Measurements from ENCODE around the gene AGAP3. TPM values are rescaled to one million over a fixed set of nuclear protein-coding genes. Genes with fewer than 3 reads are reported as not detected.

AGAP3 gene
- total RNA-seq, 1 experiment from 2014 or later, result 1.6 TPM

- no peak overlapping the region for H3K4me2 ChIP-seq (ENCODE audit: low read depth, low read length, poor library complexity, severe bottlenecking)
- H4K20me1 ChIP-seq (ENCODE audit: insufficient read depth, low read depth, low read length), result no peaks in the 10 kb centered on the region
- H3K9me2 ChIP-seq (replicated peaks; ENCODE audit: insufficient read depth, low read length), result no peaks in the 10 kb centered on the region
- no peak overlapping the region for H3K27ac ChIP-seq (ENCODE audit: low read length)
- no peak overlapping the region for H3K9ac ChIP-seq (ENCODE audit: low read length)
- no peaks in the 10 kb centered on the region for H3K27me3 ChIP-seq (ENCODE audit: low read length)
- H3K36me3 ChIP-seq (ENCODE audit: insufficient read depth, low read length), result no peaks in the 10 kb centered on the region
- no peak for DNase-seq
- no peak overlapping the region for H2AFZ ChIP-seq (ENCODE audit: low read length)
- no peak overlapping the region for H3K4me3 ChIP-seq (ENCODE audit: low read length)
- H3K9me3 ChIP-seq (ENCODE audit: low read length), result no peaks in the 10 kb centered on the region
- H3K4me1 ChIP-seq (ENCODE audit: low read length), result no peaks in the 10 kb centered on the region
- no peaks in the 10 kb centered on the region for H3K79me2 ChIP-seq (ENCODE audit: low read length)
Observed at GRCh38 chr7:151192002-151192539, 105.8 kb downstream of the AGAP3 start.

GRCh38 chr7:151193203-151193978 is 107.1 kb downstream of the AGAP3 start:
- Histone ChIP-seq H3K9ac (ENCODE audit: low read length) (no peak overlapping the region), H3K4me2 (ENCODE audit: low read depth, low read length, poor library complexity, severe bottlenecking) (no peak overlapping the region), H3K79me2 (ENCODE audit: low read length) (no peaks in the 10 kb centered on the region), H3K36me3 (ENCODE audit: insufficient read depth, low read length) (no peaks in the 10 kb centered on the region), H3K27ac (ENCODE audit: low read length) (no peak overlapping the region), H2AFZ (ENCODE audit: low read length) (no peak overlapping the region), H3K9me3 (ENCODE audit: low read length) (no peaks in the 10 kb centered on the region), H3K27me3 (ENCODE audit: low read length) (no peaks in the 10 kb centered on the region), H3K4me1 (ENCODE audit: low read length) (no peaks in the 10 kb centered on the region), H4K20me1 (ENCODE audit: insufficient read depth, low read depth, low read length) (no peaks in the 10 kb centered on the region), H3K4me3 (ENCODE audit: low read length) (no peak overlapping the region), H3K9me2 (replicated peaks; ENCODE audit: insufficient read depth, low read length) (no peaks in the 10 kb centered on the region)
- DNase-seq, result no peak

Other genes with a start within 250 kb of the AGAP3 start
- gene AOC1, start 234.0 kb upstream of the AGAP3 start, total RNA-seq (2014; rRNA removed; shearing (Covaris generic); ENCODE audit: low replicate concordance), result not detected in 2 replicates
- gene KCNH2, start 108.2 kb upstream of the AGAP3 start, total RNA-seq (2014; rRNA removed; shearing (Covaris generic); ENCODE audit: low replicate concordance), result 0.11 and 0.22 TPM in 2 replicates
- gene NOS3, start 95.5 kb upstream of the AGAP3 start, total RNA-seq (2014; rRNA removed; shearing (Covaris generic); ENCODE audit: low replicate concordance), result 59.8 and 62.5 TPM in 2 replicates
- gene ATG9B, start 62.0 kb upstream of the AGAP3 start, total RNA-seq (2014; rRNA removed; shearing (Covaris generic); ENCODE audit: low replicate concordance), result 0.78 and 1.6 TPM in 2 replicates
- gene ABCB8, start 58.0 kb upstream of the AGAP3 start, total RNA-seq (2014; rRNA removed; shearing (Covaris generic); ENCODE audit: low replicate concordance), result 19.0 and 27.1 TPM in 2 replicates
- gene ASIC3, start 37.9 kb upstream of the AGAP3 start, total RNA-seq (2014; rRNA removed; shearing (Covaris generic); ENCODE audit: low replicate concordance), result 4.5 and 6.2 TPM in 2 replicates
- 13.6 and 33.0 TPM in 2 replicates for gene CDK5, start 28.6 kb upstream of the AGAP3 start, total RNA-seq (2014; rRNA removed; shearing (Covaris generic); ENCODE audit: low replicate concordance)
- gene SLC4A2, start 26.9 kb upstream of the AGAP3 start, total RNA-seq (2014; rRNA removed; shearing (Covaris generic); ENCODE audit: low replicate concordance), result 35.1 and 113 TPM in 2 replicates
- gene FASTK, start 5.7 kb upstream of the AGAP3 start, total RNA-seq (2014; rRNA removed; shearing (Covaris generic); ENCODE audit: low replicate concordance), result 48.8 and 127 TPM in 2 replicates
- gene TMUB1, start 3.0 kb upstream of the AGAP3 start, total RNA-seq (2014; rRNA removed; shearing (Covaris generic); ENCODE audit: low replicate concordance), result 30.9 and 56.4 TPM in 2 replicates
- gene GBX1, start 81.2 kb downstream of the AGAP3 start, total RNA-seq (2014; rRNA removed; shearing (Covaris generic); ENCODE audit: low replicate concordance), result not detected in 2 replicates
- gene ASB10, start 100.8 kb downstream of the AGAP3 start, total RNA-seq (2014; rRNA removed; shearing (Covaris generic); ENCODE audit: low replicate concordance), result not detected in 2 replicates
- not detected in 2 replicates for gene H2BK1, start 124.0 kb downstream of the AGAP3 start, total RNA-seq (2014; rRNA removed; shearing (Covaris generic); ENCODE audit: low replicate concordance)
- 31.2 and 48.6 TPM in 2 replicates for gene ABCF2, start 140.7 kb downstream of the AGAP3 start, total RNA-seq (2014; rRNA removed; shearing (Covaris generic); ENCODE audit: low replicate concordance)
- gene CHPF2, start 146.0 kb downstream of the AGAP3 start, total RNA-seq (2014; rRNA removed; shearing (Covaris generic); ENCODE audit: low replicate concordance), result 24.7 and 33.2 TPM in 2 replicates
- 3.2 and 8.7 TPM in 2 replicates for gene SMARCD3, start 162.2 kb downstream of the AGAP3 start, total RNA-seq (2014; rRNA removed; shearing (Covaris generic); ENCODE audit: low replicate concordance)